Hypothalamus (tissue), 51 donors: ENCODE measurements around the gene HECTD4.

Experiments
- DNase-seq, 51 donors: peaks; one replicate each; lab custom pipeline; 2025; lab: John Stamatoyannopoulos, UW

Gene HECTD4

GRCh38 chr12:112219195-112219594, 163.0 kb downstream of the HECTD4 start:
- no peak for DNase-seq

GRCh38 chr12:112218150-112218549, 164.1 kb downstream of the HECTD4 start:
- no peak for DNase-seq

GRCh38 chr12:112217647-112218046, 164.6 kb downstream of the HECTD4 start:
- DNase-seq: no peak

- no peak for DNase-seq
These were observed 166.0 kb downstream of the HECTD4 start for GRCh38 chr12:112216223-112216622.

- no peak for DNase-seq
These were observed 168.2 kb downstream of the HECTD4 start for GRCh38 chr12:112214064-112214463.

GRCh38 chr12:112208301-112208910, 173.8 kb downstream of the HECTD4 start:
- no peak for DNase-seq

- no peak for DNase-seq
These were observed 174.8 kb downstream of the HECTD4 start for GRCh38 chr12:112207397-112207924.

GRCh38 chr12:112206944-112207343, 175.3 kb downstream of the HECTD4 start:
- no peak for DNase-seq

- DNase-seq: no peak
These were observed 183.1 kb downstream of the HECTD4 start for GRCh38 chr12:112199136-112199535.

- DNase-seq: peak in 25 of 51 donors; percentile 5 to 73 (median 37)
These were observed 184.0 kb downstream of the HECTD4 start for GRCh38 chr12:112198120-112198733.

- DNase-seq: no peak
These were observed 185.9 kb downstream of the HECTD4 start for GRCh38 chr12:112196196-112196875.

GRCh38 chr12:112194601-112195247, 187.5 kb downstream of the HECTD4 start:
- DNase-seq: no peak

GRCh38 chr12:112192475-112192874, 189.8 kb downstream of the HECTD4 start:
- DNase-seq: no peak

- no peak for DNase-seq
These were observed 190.3 kb downstream of the HECTD4 start for GRCh38 chr12:112191840-112192321.

GRCh38 chr12:112191201-112191600, 191.0 kb downstream of the HECTD4 start:
- DNase-seq: no peak

GRCh38 chr12:112190231-112191025, 191.8 kb downstream of the HECTD4 start:
- no peak for DNase-seq

GRCh38 chr12:112188130-112188830, 194.0 kb downstream of the HECTD4 start:
- no peak for DNase-seq

GRCh38 chr12:112185093-112185923, 196.9 kb downstream of the HECTD4 start:
- peak in 5 of 51 donors; percentile 10 to 32 (median 20) for DNase-seq
